RWPE1 (cell line): Measurements from ENCODE around the gene PCDHB5.

Experiments
- CTCF ChIA-PET: fragments of 350-600 bp; sonication (Branson Sonifier 250); formaldehyde crosslinking; extraction: SDS; loops from one replicate; lab custom pipeline; 2021; lab: Yijun Ruan, JAX
- POLR2A ChIA-PET: fragments of 400-600 bp; formaldehyde crosslinking; extraction: SDS; loops from one replicate; lab custom pipeline; 2020; ENCODE audit warnings: antibody characterized with exemption; ENCODE audit not compliant: low non-redundant PET; lab: Yijun Ruan, JAX
- DNase-seq: peaks from one replicate; pipeline ENCODE4 v3.0.0; 2012; ENCODE audit warnings: low spot score
- H3K27ac ChIP-seq: fragments of 450-650 bp; 2 replicates; pipeline ENCODE4 v1.5.1; 2017
- CTCF ChIP-seq: fragments of 450-650 bp; conservative IDR thresholded peaks from 2 replicates; pipeline ENCODE4 v1.5.1; 2017; ENCODE audit warnings: low read depth, mild to moderate bottlenecking

The PCDHB5 gene

DNA sequence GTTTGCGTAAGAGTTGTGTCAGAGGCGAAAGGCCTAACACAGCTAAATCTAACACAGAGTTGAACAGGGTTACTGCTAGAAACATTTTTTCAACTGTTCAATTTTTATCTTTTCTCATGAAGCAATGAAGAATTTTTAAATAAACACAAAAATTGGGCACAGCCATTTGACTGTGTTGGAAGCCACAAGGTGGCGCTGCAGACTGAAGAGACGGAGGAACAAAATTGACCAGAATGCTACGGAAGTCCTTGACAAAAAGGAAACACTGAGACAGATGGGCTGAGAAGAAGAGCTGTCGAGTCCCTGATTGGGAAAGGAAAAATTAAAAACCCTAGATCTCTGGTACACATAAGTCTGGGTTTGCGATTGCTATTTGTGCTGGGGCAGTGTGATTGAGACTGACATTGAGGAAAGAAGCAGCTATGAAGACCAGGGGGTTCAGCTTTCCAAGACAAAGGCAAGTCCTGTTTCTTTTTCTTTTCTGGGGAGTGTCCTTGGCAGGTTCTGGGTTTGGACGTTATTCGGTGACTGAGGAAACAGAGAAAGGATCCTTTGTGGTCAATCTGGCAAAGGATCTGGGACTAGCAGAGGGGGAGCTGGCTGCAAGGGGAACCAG is 52.0 kb downstream of the PCDHB5 start, which contains the start of gene PCDHB9:
Gene PCDHB9 (plus strand): TSS at position 265 of the 616 bp plus-strand sequence. CDS start 158 bp downstream, at position 423.
- CTCF ChIA-PET = interaction anchor here (0.5 to 1.9 kb wide), 9 partner anchors 10 to 231 kb away, joined by 3 to 7 read pairs (median 3); partner anchors contain the start of gene PCDHGB7
- peak; percentile 68 for TF ChIP-seq CTCF
- POLR2A ChIA-PET = no interaction called here
- H3K27ac ChIP-seq = no peak within 1 kb of the TSS
- no peak for DNase-seq
